Gastrocnemius medialis (tissue), 4 donors: ENCODE measurements around the gene SPIB. TPM values are rescaled to one million over a fixed set of nuclear protein-coding genes. Genes with fewer than 3 reads are reported as not detected.

Experiments
- ATAC-seq, 2 donors: fragments of 150-250 bp; one replicate each; pipeline ENCODE4 v1.9.1; 2016
- DNase-seq, 2 donors: peaks; one replicate each; pipeline ENCODE4 v3.0.0-alpha.2; 2019
- H3K27ac ChIP-seq, 4 donors: fragments of 200-600 bp; sonication (generic); 1 replicate in 1 of 4; 2 replicates in 3 of 4; pipeline ENCODE4 v1.5.1; 2016 to 2018; ENCODE audit warnings: mild to moderate bottlenecking in 2 of 4, moderate library complexity in 1 of 4
- H3K27me3 ChIP-seq, 3 donors: fragments of 200-600 bp; sonication (generic) in 2 of 3; 1 replicate in 1 of 3; 2 replicates in 2 of 3; pipeline versions ENCODE4 v1.5.1 to v1.6.0; 2016 to 2019; ENCODE audit warnings: mild to moderate bottlenecking in 1 of 3, moderate library complexity in 1 of 3
- H3K36me3 ChIP-seq, 2 donors: fragments of 200-600 bp; sonication (generic) in 1 of 2; one replicate each; pipeline ENCODE4 v1.5.1; 2017 to 2018
- H3K4me1 ChIP-seq, 2 donors: fragments of 200-600 bp; sonication (generic) in 1 of 2; one replicate each; pipeline ENCODE4 v1.5.1; 2016 to 2017; ENCODE audit warnings: mild to moderate bottlenecking in 2 of 2
- H3K4me3 ChIP-seq, 4 donors: fragments of 200-600 bp; sonication (generic) in 3 of 4; 1 replicate in 1 of 4; 2 replicates in 3 of 4; pipeline ENCODE4 v1.5.1; 2016 to 2019; ENCODE audit warnings: mild to moderate bottlenecking in 2 of 4
- H3K9me3 ChIP-seq, 3 donors: fragments of 200-600 bp; sonication (generic) in 2 of 3; 1 replicate in 1 of 3; 2 replicates in 2 of 3; pipeline ENCODE4 v1.5.1; 2016 to 2019
- POLR2A ChIP-seq, 2 donors: fragments of 450-650 bp; IDR thresholded peaks; one replicate each; pipeline ENCODE4 v1.6.1; 2017; ENCODE audit warnings: antibody characterized with exemption in 2 of 2, mild to moderate bottlenecking in 2 of 2, moderate library complexity in 2 of 2
- in situ Hi-C, 4 donors: fragments of 200-750 bp; cut with MboI; loops; one replicate each; pipeline versions ENCODE4 v1.15.0 to v1.8.0; 2017; ENCODE audit warnings: low sequenced_read_pairs in 4 of 4
- intact Hi-C: fragments of 100-400 bp; cut with DNase I; formaldehyde crosslinking; loops from one replicate; pipeline ENCODE4 v1.15.1; 2023; ENCODE audit warnings: low total_unique reads
- total RNA-seq, 4 donors: library from RNA; depleted of rRNA; stranded (reverse); fragments of >200 nt; gene quantifications; one replicate each; pipeline versions ENCODE4 v1.1.0 to v1.2.3, GENCODE V29; 2016
- TF ChIP-seq, protein P1 (sequence below), 5 experiments: fragments of 450-650 bp in 3 of 5; fragments of 200-600 bp in 2 of 5; sonication (generic) in 2 of 5; IDR thresholded peaks in 4 of 5; conservative IDR thresholded peaks in 1 of 5; 1 replicate in 4 of 5; 2 replicates in 1 of 5; pipeline ENCODE4 v1.5.1; 2016 to 2019; ENCODE audit warnings: antibody characterized with exemption in 5 of 5, mild to moderate bottlenecking in 3 of 5, moderate library complexity in 3 of 5

SPIB gene
- total RNA-seq, 4 donors from 2014 or later = 0.15 TPM; not detected in 3

GRCh38 chr19:50410109-50410508 is 8.6 kb upstream of the SPIB start:
- Histone ChIP-seq H3K4me3 (no peak overlapping the region), H3K27me3 (no peaks in the 10 kb centered on the region), H3K9me3 (no peaks in the 10 kb centered on the region), H3K27ac (no peak overlapping the region), H3K36me3 (peaks cover 0 to 10% of the 10 kb centered on the region in 2 donors), H3K4me1 (no peaks in the 10 kb centered on the region)
- in situ Hi-C loops = loop anchor here in 2 of 4 donors (10.0 kb wide), 1 partner anchor 45 kb away; the partner anchor contains the start of gene NAPSA (in 2 of the 2)
- ATAC-seq = no peak
- TF ChIP-seq, protein P1, sequence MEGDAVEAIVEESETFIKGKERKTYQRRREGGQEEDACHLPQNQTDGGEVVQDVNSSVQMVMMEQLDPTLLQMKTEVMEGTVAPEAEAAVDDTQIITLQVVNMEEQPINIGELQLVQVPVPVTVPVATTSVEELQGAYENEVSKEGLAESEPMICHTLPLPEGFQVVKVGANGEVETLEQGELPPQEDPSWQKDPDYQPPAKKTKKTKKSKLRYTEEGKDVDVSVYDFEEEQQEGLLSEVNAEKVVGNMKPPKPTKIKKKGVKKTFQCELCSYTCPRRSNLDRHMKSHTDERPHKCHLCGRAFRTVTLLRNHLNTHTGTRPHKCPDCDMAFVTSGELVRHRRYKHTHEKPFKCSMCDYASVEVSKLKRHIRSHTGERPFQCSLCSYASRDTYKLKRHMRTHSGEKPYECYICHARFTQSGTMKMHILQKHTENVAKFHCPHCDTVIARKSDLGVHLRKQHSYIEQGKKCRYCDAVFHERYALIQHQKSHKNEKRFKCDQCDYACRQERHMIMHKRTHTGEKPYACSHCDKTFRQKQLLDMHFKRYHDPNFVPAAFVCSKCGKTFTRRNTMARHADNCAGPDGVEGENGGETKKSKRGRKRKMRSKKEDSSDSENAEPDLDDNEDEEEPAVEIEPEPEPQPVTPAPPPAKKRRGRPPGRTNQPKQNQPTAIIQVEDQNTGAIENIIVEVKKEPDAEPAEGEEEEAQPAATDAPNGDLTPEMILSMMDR (IDR thresholded peaks at IDR 0.05 in 4 of 5, conservative IDR thresholded peaks at IDR 0.05 in 1 of 5) = no peak
- TF ChIP-seq POLR2A (IDR thresholded peaks at IDR 0.05) = no peak
- no peak for DNase-seq
- intact Hi-C loops = no loop called here

- TF ChIP-seq POLR2A (IDR thresholded peaks at IDR 0.05) = no peak
- TF ChIP-seq, protein P1 (IDR thresholded peaks at IDR 0.05 in 4 of 5, conservative IDR thresholded peaks at IDR 0.05 in 1 of 5) = no peak
- no peaks in the 10 kb centered on the region for H3K9me3 ChIP-seq
- H3K27ac ChIP-seq = no peak overlapping the region
- in situ Hi-C loops = loop anchor here in 2 of 4 donors (10.0 kb wide), 1 partner anchor 48 kb away; the partner anchor contains the start of gene NAPSA (in 2 of the 2)
- ATAC-seq (no peak), DNase-seq (no peak)
- H3K4me3 ChIP-seq = no peak overlapping the region
- H3K27me3 ChIP-seq = no peaks in the 10 kb centered on the region
- H3K36me3 ChIP-seq = peaks cover 0 to 10% of the 10 kb centered on the region in 2 donors
- H3K4me1 ChIP-seq = no peaks in the 10 kb centered on the region
- intact Hi-C loops = no loop called here
Measured at GRCh38 chr19:50412419-50412818, 6.3 kb upstream of the SPIB start.

DNA sequence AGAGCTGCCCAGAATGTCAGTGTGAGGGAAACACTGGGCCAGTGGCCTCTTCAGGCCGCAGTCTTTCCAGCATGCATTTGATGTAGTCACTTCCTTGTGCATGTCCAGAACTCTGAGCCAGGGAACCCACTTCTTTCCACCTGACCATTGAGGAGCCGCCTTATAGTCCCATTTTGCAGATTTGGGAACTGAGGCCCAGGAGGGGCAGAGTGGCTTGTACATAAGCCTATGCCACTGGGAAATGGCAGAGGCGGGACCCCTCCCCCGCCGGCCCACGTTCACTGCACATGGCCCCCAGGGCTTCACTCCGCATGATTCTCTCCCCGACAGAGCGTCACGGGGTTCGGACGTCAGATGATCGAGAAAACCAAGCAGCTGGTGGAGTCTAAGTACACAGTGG is 5.6 kb upstream of the SPIB start:
- ATAC-seq (no peak), DNase-seq (no peak)
- peaks cover 0 to under 1% (median 0%) of the 10 kb centered on the region in 3 donors for H3K27me3 ChIP-seq
- peaks cover 0 to 10% of the 10 kb centered on the region in 2 donors for H3K36me3 ChIP-seq
- in situ Hi-C loops (loop anchor here in 2 of 4 donors (10.0 kb wide), 1 partner anchor 48 kb away; the partner anchor contains the start of gene NAPSA (in 2 of the 2)), intact Hi-C loops (no loop called here)
- H3K4me3 ChIP-seq = no peak overlapping the region
- no peak overlapping the region for H3K27ac ChIP-seq
- no peaks in the 10 kb centered on the region for H3K4me1 ChIP-seq
- no peaks in the 10 kb centered on the region for H3K9me3 ChIP-seq
- TF ChIP-seq POLR2A (IDR thresholded peaks at IDR 0.05) = no peak
- TF ChIP-seq, protein P1 (IDR thresholded peaks at IDR 0.05 in 4 of 5, conservative IDR thresholded peaks at IDR 0.05 in 1 of 5) = no peak

DNA sequence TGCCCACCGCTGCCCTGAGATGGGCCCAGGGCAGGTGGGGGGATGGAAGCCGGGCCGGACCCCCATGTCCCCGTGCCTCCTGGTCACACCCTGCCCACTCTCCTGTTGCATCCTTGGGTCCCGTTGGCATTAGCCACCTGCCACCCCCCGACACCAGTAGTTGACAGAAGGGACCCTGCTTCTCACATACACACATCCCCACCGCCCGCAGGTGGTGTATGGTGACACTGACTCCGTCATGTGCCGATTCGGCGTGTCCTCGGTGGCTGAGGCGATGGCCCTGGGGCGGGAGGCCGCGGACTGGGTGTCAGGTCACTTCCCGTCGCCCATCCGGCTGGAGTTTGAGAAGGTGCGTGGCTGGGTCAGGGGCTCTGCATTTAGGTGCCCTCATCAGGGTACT is 5.2 kb upstream of the SPIB start:
- Histone ChIP-seq H3K9me3 (no peaks in the 10 kb centered on the region), H3K4me1 (peaks cover 0 to 3% of the 10 kb centered on the region in 2 donors), H3K36me3 (peaks cover 0 to 9% of the 10 kb centered on the region in 2 donors), H3K27ac (no peak overlapping the region), H3K4me3 (no peak overlapping the region), H3K27me3 (peaks cover 0 to 5% (median 2%) of the 10 kb centered on the region in 3 donors)
- DNase-seq = no peak
- TF ChIP-seq POLR2A (IDR thresholded peaks at IDR 0.05) = no peak
- TF ChIP-seq, protein P1 (IDR thresholded peaks at IDR 0.05 in 4 of 5, conservative IDR thresholded peaks at IDR 0.05 in 1 of 5) = no peak
- ATAC-seq = no peak
- in situ Hi-C loops (loop anchor here in 2 of 4 donors (10.0 kb wide), 1 partner anchor 49 kb away; the partner anchor contains the start of gene NAPSA (in 2 of the 2)), intact Hi-C loops (no loop called here)
